HG02763 (cell line): ENCODE measurements around the gene PSMB11.
A peak's percentile ranks its signal among the peaks of the same experiment; 100 is the strongest.
"Not testable (repeated sequence)": the region's sequence is repeated elsewhere in the genome, so short reads cannot be mapped to it uniquely, and the experiment has no call there.

ENCODE experiments used
- ATAC-seq: cut with Tn5 transposase; IDR thresholded peaks from one replicate; pipeline ENCODE4 v1.9.1; 2021; ENCODE audit warnings: mild to moderate bottlenecking, moderate library complexity; ENCODE audit not compliant: unreplicated experiment

PSMB11 gene

DNA sequence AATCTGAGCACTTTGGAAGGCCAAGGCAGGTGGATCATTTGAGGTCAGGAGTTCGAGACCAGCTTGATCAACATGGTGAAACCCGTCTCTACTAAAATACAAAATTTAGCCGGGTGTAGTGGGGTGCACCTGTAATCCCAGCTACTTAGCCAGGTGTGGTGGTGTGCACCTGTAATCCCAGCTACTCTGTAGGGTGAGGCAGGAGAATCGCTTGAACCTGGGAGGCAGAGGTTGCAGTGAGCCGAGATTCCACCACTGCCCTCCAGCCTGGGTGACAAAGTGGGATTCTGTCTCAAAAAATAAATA lies 28.3 kb upstream of the PSMB11 start:
- ATAC-seq, result not testable (repeated sequence)

DNA sequence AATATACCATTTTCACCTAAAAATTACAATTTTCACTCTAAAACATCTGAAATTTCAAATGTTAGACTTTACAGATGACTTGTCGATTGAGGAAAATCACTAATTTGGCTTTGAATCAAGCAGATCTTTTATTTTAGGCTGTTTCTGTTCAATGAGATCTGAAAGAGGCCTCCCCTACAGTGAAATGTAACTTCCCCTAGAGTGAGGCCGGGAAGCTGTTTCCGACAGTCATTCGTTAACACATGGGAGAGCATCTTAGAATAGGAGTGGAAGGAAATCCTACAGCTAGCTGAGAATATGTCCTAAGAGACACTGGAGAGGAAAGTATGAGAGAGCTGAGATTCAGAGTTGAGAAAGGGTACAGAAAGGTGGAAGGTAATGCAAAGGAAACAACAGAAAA lies 26.4 kb upstream of the PSMB11 start:
- no peak for ATAC-seq

DNA sequence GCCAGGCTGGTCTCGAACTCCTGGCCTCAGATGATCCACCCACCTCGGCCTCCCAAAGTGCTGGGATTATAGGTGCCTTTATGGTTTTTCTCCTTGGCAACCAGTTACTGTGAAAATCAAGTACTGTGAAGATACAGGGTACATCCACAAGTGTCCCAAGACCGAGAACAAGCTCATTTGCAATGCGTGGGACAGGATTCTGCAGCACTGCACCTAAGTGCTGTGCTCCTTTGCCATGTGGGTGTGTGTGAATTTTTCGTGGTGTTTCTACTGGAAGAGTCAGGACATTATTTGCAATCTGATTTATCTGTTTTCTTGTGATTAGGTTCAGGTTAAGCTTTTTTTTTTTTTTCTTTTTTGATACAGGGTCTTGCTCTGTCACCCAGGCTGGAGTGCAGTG lies 24.9 kb upstream of the PSMB11 start:
- no peak for ATAC-seq

DNA sequence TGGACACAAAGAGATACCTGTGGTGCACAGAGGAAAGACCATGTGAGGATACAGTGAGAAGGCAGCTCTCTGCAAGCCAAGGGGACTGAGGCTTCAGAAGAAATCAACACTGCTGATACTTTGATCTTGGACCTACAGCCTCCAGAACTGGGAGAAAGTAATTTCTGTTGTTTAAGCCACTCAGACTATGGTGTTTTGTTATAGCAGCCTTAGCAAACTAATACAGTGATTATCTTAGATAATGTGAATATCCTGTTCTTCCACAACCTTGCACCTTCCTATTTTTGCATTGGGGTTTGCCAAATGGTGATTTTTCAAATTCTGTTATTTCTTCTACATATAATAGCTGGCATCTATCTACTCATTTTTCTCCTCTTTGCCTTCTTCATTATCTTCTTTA lies 23.9 kb upstream of the PSMB11 start:
- no peak for ATAC-seq

DNA sequence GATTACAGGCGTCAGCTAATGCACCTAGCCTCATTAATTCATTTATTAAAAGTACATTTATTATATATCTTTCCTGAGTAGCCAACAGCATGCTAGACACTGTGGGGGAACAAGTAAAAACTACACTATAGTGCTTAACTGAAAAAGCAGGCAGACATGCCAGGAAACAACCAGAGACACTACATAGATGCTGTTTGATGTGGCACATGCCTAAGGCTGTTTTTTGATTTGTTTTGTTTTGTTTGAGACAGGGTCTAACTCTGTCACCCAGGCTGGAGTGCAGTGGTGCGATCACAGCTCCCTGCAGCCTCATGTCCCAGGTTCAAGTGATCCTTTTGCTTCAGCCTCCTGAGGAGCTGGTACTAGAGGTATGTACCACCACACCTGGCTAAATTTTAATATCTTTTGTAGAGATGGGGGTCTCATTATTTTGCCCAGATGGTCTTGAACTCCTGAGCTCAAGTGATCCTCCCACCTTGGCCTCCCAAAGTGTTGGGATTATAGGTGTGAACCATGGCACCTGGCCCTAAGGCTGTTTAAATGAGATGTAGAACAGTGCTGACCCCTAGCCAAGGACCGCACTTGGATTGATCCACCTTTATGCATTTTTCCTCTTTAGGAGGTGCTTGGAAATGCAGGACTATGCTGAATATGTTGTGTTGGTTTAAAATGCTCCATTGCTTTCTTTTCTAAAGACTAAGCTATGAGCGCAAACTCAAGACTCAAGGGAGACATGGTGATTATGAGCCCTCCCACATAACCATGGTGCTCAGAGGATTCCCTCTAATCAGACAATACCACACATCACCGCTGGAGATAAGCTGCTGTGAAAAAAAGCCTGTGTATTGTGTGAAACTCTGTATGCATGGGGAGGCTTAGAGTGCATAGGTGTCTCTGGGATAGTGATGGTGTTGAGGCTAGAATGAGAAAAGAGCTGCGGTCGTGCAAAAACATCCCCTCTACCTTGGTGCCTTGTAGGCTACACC lies 21.6 kb upstream of the PSMB11 start:
- no peak for ATAC-seq

DNA sequence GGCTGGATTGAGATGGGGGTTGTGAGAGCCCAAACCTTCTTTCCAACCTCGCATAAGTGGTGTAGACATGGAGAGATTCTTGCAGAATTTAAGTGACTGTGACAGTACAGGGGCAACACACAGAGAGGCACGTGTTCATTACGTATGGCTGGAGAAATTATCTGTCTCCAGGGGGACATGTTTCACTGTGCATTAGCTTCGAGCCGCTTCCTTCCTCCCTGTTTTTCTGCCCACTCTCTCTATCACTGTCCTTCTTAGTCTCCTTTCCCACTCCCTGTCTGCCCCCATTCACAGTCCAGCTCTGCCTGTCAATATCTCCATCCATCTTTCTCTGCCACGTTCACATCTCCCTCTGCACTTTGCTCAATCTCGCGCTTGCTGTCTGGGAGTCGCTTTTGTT lies 20.6 kb upstream of the PSMB11 start:
- ATAC-seq, result no peak

DNA sequence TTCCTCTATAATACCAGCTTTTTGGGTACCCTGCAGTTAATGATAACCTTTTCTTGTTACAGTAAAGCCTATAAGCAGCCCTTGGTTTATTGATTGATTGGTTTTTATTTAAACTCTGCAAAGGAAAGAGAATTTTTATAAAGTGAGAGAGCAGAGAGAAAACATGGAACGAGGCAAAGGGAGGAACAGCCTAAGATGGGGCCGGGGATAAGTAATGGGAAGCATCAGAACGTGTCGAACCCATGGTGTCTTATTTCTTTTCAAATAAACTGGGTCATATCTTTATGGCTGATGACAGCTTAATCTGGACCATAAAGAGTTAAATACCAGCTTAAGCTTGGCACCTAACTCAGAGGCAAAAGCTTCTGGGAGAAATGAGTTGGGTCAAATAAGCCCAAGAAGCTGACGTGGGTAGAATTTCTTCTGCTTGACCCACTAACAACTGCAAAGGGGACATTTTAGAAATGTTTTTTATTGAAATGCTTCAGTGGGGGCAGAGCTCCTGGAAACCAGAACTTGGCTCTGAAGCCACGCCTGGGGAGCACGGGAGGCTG lies 20.0 kb upstream of the PSMB11 start:
- ATAC-seq, result no peak

DNA sequence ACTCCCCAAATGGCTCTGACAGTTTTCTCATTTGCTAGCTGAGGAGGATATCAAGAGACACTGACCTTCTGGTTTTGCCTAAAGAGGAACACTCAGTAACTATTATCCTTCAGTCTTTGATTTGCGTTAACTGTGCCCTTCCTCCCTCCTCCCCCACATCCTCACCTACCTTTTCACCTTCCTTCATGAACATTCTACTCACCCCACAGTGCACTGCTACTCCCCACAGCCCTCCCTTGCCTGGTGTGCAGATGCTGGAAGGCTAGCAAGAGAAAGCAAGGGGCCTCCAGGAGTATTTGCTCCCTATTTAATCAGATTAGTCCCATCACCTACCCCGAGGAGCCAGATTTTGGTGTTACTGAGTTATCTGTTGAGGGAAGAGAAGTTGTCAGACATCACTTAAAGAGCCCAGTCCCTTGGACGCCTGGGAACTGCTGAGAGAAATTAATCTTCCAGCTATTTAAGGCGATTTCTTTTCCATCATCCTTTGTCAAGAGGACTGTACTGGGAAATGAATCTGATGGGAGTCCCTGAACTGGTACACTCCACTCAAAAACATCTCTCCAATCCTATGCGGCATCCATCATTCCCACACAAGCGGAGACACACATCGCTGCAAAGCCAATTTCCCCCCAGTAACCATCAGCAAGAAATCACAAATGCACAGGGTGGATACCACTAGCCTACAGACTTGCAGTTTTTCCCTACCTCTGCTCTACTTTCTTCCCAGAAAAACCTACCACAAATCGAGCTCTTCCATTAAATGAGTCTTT lies 18.8 kb upstream of the PSMB11 start:
- no peak for ATAC-seq

DNA sequence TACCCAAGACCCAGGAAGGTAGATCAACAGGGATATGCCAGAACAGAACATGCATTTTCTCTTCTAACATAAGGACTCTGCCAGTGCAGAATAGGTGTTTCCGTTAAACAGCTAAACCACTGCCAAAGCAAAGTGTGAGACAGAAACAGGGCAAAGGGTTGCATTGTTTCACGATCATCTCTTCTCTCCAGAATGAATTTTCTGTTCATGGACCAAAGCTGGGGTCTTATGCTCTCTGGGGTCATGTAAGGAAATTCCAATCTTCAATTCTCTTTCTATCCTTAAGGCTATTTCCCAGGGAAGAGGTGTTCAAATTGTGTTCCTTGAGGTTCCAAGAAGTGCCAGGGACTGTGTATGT lies 18.2 kb upstream of the PSMB11 start:
- no peak for ATAC-seq

DNA sequence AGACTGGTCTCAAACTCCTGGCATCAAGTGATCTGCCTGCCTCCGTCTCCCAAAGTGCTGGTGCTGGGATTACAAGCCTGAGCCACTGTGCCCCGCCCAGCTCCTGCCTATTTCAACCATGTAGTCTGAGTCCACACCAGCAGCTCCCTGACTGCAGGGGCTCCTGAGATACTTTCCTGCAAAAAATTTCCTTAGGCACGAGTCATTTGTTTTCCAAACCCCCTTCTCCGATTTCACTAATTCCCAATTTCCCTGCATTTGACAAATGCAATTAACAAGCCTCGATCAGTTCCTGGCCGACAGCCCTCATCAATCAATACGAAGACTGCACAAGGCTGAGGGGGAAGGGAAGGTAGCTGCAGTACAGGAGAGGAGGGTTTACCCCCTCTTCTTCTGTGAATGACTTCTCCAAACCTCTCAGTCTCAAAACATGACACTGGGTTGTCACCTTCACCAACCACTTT lies 17.4 kb upstream of the PSMB11 start:
- no peak for ATAC-seq

DNA sequence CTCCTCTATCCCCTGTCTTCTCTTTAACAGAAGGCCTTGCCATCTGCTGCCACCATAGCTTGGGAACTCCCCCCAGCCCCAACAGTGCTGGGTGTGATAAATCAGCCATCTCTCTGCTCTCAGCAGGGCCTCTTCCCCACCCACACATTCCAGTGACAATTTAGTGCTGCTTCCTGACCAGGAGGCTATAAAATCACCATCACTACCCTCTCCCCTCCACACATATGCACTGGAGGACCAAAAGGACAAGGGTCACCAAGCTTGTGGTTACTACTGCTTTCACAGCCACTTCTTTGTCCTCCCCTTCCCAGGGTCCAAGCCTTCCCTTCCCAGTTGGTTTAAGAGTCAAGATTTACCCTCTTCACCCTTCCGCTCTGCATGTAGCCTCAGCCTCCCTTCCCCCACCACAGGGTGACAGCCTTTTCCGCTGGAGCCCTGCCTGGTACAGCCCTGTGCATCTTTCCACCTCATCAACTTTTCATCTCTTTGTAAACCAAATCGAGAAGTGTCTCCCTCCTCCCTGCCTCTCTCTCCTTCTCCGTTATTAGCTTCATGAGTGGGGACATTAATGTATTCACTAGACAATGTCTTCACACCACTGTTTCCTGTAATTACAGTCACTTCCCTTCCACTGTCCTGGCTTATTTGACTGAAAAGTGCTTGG lies 16.7 kb upstream of the PSMB11 start:
- no peak for ATAC-seq

DNA sequence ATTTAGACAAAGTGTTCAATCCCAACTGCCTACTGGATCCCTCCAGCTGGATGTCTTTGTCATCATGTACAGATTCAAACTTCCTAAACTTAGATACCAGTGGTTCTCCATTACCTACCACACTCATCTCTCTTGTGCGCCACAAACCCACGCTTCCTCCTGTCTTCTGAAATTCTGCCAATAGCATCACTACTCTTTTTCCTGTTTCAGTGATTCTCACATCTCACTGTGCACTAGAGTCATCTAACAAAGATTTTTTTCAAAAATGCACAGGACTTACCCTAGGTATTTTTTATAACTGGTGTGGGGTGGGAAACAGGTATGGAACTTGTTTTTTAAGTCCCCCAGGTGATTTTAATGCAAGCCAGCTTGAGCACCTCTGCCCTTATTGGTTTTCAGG lies 13.2 kb upstream of the PSMB11 start:
- no peak for ATAC-seq

DNA sequence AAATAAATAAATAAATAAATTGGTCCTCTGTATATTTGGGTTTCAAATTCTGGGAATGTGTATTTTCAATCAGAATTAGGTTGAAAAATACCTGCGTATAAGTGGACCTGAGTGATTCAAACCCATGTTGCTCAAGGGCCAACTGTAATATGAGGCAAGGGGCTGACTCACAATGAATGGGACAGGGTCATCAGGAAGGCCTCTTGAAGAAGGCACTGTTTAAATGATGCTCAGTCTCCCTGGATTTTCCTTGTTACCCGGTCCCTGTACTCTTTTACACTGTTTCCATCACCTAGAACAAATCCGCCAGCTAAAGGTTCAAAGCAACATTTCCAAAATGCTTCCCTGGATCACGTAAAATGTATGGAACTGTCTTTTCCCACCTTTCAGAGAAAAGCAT lies 11.1 kb upstream of the PSMB11 start:
- ATAC-seq, result no peak

DNA sequence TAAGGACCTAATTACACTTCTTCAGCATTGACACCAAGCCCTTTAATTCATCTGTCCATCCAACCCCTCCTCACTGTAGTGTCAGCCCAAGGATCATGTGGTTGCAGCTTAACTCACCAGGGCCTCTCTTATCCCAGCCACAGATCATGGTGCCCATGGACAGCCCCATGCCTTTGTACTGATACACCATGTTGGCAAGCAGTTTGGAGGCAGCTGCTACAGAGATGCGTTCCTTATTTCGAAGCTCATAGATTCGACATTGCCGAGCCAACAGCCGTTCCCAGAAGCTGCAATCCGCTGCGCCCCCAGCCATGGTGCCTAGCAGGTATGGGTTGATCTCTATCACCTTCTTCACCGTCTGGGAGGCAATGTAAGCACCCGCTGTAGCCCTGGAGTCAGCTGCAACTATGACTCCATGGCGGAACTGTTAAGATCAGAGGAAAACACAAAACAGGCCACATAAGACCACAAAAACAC lies 8.7 kb upstream of the PSMB11 start:
- no peak for ATAC-seq

DNA sequence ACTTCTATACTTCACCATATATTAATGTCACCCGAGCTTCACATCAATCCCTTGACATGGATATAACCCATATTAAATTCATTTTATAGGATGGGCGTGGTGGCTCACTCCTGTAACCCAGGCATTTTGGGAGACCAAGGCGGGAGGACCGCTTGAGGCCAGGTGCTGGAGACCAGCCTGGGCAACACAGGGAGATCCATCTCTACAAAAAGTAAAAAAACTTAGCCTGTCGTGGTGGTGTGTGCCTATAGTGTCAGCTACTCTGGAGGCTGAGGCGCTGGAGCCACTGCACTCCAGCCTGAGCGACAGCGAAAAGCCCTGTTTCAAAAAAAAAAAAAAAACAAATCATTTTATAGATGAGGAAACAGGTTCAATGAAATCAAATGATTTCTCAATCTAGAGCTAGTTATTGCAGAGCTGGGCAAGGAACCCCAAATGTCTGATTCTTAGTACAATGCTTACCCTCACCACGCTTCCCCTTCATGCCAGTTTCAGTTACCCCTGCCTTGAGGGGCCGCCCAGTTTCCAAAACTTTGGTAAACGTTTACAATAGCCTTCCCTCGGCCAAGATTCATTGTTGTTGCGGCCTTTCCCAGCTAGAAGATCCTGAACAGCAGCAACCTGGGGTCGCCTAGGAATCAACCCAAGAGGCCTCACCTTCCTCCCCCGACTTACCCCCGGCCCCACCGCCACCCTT lies 8.1 kb upstream of the PSMB11 start:
- ATAC-seq, result no peak

DNA sequence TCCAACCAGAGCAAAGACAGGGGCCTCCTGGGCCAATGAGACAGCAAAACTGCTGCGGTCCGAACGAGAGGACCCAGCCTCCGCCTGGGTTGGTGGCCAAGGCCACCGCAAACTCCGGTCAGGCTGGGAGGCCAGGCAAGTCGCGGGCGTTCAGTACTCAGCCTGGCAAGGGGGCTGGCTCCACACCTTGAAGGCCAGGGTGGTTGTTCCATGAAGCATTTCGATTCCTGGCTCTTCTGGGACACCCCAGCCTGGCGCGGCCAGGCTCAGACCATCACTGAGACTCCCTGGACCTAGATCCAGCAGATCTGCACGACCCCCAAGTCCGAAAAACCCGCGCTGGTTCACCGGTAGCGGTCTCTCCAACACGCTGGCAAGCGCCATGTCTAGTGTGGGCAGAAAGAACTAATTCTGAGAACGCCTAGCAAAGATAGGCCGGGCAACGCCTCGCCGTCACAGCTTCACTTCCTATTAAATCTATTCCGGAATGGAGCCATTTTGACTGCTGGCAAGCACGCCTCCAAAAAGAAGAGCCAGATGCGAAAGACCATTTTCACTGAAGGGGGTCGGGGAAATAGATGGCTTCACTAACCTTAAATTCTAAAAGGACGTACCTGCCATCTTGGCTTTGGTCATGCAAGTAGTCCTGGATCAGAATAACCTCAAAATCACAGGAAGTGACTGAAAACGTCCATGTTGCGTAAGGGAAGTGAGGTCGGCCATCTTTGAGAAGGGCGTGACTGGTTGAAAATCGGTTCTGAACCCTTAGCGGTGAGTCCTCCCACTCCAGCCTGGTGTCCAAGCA lies 7.3 kb upstream of the PSMB11 start, which contains the start of gene PSMB5:
Gene PSMB5, minus strand, starts transcription at position 403 of the 805 bp plus-strand sequence. Its CDS starts 19 bp downstream, at position 384.
- ATAC-seq, result peak; percentile 94

DNA sequence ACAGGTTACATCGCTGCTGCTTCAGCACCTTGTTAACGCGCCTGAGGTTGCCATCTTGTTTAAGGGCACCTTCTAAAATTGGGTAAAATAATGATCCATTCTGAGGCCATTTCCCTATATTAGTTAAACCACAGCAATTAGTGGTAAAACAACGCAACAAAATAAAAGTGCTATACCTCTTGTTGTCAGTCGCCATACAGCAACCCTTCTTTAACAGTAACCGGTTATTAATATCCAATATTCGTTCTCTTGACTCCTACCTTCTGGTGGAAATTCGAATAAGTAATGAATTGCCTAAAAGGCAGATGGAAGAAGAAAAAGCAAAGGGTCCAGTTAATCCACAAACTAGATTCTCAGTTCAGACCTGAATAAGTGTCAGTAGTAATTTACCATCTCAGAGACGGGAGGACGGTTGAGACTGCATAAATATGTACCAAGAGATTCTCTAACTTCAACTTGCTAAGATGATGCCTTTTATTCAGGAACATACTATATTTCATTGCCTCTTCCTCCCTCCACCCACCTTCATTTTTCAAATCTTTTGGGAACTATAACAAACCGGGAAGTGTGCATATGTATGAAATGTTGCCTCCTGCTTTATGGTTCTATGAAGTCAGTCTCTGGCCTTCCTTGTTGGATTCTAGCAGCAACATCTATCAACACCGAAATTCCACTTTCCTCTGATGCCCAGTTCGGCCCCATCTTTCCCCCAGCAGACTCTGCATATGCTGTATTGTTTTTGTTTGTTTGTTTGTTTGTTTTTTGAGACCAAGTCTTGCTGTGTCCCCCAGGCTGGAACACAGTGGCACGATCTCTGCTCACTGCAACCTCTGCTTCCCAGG lies 6.5 kb upstream of the PSMB11 start:
- no peak for ATAC-seq

DNA sequence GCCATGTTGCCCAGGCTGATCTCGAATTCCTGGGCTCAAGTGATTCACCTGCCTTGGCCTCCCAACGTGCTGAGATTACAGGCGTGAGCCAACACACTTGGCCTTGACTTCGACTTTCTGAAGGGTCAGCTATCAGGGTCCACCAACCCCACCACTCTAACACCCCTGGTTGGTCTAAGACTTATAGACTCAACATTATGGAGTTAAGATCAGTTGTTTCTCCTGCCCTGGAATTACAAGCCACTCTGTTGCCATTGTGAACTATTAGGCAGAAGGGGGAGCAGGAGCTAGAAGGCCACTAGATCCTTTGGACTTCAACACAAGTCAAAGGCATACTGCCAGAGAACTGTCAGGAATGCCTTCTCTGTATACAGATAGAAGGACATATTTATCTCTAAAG lies 1.9 kb upstream of the PSMB11 start:
- ATAC-seq, result no peak

DNA sequence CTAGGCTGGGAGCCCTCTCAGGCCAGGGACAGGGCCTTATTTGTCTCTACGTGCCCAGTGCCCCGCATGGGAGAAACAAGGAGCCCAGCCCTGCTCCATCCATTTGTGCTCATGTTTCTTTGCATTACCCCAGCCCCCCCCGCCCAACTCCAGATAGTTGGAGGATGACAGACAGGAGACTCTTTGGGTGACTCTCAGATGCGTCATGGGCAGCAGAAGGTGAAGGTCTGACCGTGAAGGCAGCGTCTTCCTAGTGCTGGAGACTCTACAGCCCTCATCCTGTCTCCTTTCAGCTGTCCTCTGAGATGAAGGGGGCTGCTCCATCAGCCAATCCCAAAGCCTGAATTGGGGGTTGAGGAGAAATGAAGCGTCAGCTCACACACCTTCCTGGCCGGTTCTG lies 283 bp upstream of the PSMB11 start:
- ATAC-seq, result no peak
